ENCODE measurements around the gene EPHB1.
"Not testable (repeated sequence)": the region's sequence is repeated elsewhere in the genome, so short reads cannot be mapped to it uniquely, and the experiment has no call there.

EPHB1 gene

GRCh38 chr3:134959516-134959915 lies 164.5 kb downstream of the EPHB1 start:
- DNase-seq, result no peak

- no peak for DNase-seq
These were observed 169.2 kb downstream of the EPHB1 start for GRCh38 chr3:134964226-134964625.

GRCh38 chr3:134965865-134966481 lies 170.9 kb downstream of the EPHB1 start:
- no peak for DNase-seq

- no peak for DNase-seq
These were observed 175.8 kb downstream of the EPHB1 start for GRCh38 chr3:134970895-134971294.

DNA sequence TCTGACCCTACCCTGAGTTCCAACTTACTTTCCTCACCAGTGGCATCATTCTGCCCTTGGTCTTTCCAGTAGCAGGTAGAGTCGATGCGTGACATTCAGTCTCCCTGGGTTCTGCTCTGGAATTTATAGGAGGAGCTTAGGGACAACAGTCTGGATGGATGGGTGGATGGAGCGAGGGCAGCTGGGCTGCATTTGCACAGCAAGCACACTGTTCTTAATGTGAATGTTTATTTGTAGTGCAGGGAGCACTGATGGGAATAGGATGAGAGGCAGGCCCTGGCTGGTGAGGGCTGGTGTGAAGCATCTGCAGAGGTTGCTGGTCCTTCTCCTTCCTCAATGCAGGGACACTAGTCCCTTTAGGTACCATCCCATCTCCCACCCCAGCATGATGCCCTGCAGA lies 176.2 kb downstream of the EPHB1 start:
- no peak for DNase-seq

DNA sequence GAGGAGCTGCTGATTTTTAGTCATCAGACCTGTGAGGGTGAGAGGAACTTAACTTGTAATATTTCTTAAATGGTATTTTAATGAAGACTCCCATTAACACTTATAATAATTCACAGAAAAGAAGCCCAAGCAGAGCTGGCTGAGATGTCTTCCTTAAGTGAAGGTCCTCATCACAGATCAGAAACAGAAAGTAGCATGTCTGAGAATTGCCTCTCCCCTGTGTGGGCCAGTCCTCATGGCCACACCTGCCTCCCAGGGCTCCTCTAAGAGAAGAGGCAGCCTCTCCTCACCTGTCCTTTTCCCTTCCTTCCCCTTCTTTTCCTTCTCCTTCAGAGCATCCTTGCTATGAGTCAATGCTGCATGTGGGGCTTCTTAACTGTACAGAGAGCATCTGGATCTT lies 176.8 kb downstream of the EPHB1 start:
- not testable (repeated sequence) for DNase-seq

- no peak for DNase-seq
These were observed 177.9 kb downstream of the EPHB1 start for GRCh38 chr3:134972836-134973455.

GRCh38 chr3:134974624-134975023 lies 179.6 kb downstream of the EPHB1 start:
- no peak for DNase-seq

DNA sequence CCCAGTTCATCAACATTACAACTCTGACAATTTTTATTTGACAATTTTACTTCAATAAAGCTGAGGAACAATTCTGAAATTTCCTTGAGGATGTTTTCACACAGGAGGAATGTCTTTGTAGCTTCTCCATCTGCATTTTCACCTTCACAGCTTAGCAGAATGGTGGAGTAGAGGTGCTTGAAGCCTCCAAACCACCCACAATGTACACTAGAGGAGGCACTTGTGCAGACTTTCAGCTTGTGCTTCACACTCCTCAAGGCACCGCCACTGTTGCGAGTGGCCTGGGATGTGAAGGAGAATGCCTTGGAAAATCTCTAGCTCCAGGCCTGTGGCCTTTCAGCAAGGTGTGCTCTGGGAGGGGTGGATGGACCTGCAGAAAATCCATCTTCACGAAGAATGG lies 181.9 kb downstream of the EPHB1 start:
- no peak for DNase-seq

- peak; percentile 6 for DNase-seq
These were observed 183.6 kb downstream of the EPHB1 start for GRCh38 chr3:134978658-134979057.

DNA sequence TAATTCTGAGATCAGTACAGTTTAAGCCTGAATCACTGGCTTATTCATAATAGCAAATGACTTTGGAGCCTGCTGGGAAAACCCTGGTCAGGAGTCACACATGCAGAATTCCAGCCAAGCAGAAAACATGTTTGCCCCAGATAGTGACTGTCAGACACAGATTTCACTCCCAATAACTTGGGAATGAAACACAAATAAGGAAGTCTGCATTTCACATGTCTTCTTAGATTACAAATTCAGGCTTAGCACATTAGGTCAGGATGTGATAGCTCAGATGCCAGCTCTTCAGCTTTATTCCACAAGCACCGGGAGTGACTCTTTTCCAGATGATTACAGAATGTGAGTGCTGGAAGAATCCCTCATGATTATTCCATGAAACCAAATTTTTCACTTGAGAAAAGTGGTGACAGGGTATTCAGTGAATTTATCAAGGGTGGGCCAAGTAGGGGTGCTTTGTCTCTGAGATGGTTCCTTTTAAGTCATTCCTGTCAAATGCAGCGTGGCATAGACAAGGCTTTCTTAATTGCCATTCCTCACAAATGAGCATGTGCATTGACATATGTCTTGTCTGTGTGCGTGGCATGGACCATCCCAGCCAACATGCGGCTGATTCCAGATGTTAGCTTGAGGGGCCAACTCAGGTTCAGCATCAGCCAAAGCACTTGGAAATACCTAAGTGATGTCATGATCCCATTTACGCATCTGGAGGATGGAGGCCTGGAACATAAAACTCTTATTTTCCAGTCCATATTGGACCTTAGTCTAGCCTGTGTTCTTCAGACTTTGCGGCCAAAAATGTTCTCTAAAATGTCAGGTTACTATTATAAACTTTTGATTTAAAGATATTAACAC lies 191.0 kb downstream of the EPHB1 start:
- no peak for DNase-seq

- DNase-seq, result no peak
These were observed 193.6 kb downstream of the EPHB1 start for GRCh38 chr3:134988666-134989065.

- no peak for DNase-seq
These were observed 195.9 kb downstream of the EPHB1 start for GRCh38 chr3:134991003-134991402.

- no peak for DNase-seq
These were observed 196.5 kb downstream of the EPHB1 start for GRCh38 chr3:134991472-134992010.

DNA sequence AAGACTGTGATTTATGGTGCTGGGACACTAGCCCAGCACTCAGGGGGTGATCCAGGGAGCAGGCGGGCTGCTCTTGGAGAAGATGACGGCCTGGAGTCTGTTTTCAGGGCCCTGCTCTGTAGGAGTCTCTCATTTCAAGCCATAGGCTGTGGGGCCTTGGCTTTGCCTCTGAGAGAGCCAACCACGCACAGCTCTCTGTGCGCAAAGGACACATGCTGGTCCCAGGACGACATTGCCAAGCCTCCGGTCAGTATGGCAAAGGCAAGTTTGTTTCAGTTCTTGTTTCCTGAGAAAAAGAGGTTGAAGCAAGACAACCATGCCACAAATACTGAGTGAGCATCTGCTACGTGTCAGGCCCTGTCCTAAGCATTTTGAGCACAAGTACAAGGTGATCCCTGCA lies 197.1 kb downstream of the EPHB1 start:
- DNase-seq, result no peak

DNA sequence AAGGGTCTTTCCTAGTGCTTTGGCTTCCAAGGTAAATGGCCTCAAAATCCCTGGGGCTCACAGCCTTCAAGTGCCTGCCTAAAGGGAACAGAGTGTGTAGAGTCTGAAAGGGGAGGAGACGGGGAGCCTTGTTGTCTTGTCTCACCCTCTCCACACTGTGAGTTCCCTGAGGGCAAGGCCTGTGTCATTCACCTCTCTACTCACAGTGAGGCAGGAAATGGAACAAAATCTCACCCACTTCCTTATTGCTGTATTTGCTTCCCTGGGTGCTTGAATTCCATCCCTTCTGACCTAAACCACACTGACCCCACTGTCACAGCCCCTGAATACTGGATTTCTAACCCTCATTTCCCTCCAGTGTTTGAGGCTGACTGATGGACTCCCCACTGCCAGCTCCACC lies 197.5 kb downstream of the EPHB1 start:
- no peak for DNase-seq

GRCh38 chr3:134993011-134993410 lies 198.0 kb downstream of the EPHB1 start:
- DNase-seq, result no peak

GRCh38 chr3:134998158-134998557 lies 203.1 kb downstream of the EPHB1 start:
- DNase-seq, result no peak

DNA sequence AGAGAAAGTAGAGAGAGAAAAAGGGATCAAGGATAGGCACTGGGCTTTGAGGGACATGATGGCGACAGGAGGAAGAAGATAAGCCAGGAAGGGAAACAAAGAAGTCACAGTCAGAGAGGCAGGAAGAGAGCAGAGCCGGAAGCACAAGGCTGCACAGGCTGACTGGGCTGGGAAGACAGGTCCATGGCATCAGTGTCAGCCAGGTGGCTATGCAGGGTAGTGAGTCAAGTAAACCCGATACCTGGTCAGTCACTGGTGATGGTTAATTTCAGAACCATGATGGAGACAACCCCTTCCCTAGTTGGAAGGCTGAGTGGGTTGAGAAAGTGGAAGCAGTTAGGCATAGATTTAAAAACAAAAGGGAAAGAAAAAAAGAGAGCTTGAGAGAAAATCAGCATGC lies 203.8 kb downstream of the EPHB1 start:
- no peak for DNase-seq

GRCh38 chr3:135000465-135000864 lies 205.4 kb downstream of the EPHB1 start:
- DNase-seq, result no peak

DNA sequence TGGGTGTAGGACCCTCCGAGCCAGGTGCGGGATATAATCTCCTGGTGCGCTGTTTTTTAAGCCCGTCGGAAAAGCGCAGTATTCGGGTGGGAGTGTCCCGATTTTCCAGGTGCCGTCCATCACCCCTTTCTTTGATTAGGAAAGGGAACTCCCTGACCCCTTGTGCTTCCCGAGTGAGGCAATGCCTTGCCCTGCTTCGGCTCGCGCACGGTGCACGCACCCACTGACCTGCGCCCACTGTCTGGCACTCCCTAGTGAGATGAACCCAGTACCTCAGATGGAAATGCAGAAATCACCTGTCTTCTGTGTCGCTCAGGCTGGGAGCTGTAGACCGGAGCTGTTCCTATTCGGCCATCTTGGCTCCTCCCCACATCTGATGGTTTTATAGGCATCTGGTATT lies 210.6 kb downstream of the EPHB1 start:
- DNase-seq, result not testable (repeated sequence)

- no peak for DNase-seq
These were observed 212.5 kb downstream of the EPHB1 start for GRCh38 chr3:135007607-135008006.

- DNase-seq, result no peak
These were observed 213.3 kb downstream of the EPHB1 start for GRCh38 chr3:135008326-135008725.

- DNase-seq, result no peak
These were observed 214.0 kb downstream of the EPHB1 start for GRCh38 chr3:135009014-135009413.

Data from NCI-H2171 (cell line).